ENCODE results near the gene CYB561D2.

- TF ChIP-seq CTCF (conservative IDR thresholded peaks at IDR 0.05; ENCODE audit: low read length) (no peak), EZH2phosphoT487 (IDR thresholded peaks at IDR 0.05; ENCODE audit: borderline replicate concordance, low read depth, low read length) (no peak)
Measured at GRCh38 chr3:50340147-50340447, 10.6 kb upstream of the CYB561D2 start.
